Stomach (tissue), 4 donors: ENCODE measurements around the gene SPINT2.
A peak's percentile ranks its signal among the peaks of the same experiment; 100 is the strongest.

ENCODE experiments used
- EP300 ChIP-seq: sonication (generic); formaldehyde crosslinking; IDR thresholded peaks from one replicate; pipeline ENCODE4 v1.6.1; 2017; ENCODE audit warnings: antibody characterized with exemption
- POLR2A ChIP-seq, 4 donors: fragments of 450-650 bp; IDR thresholded peaks; one replicate each; pipeline ENCODE4 v1.6.1; 2016; ENCODE audit warnings: antibody characterized with exemption in 4 of 4, control low read depth in 2 of 4, mild to moderate bottlenecking in 1 of 4, moderate library complexity in 1 of 4
- TF ChIP-seq, protein P1 (sequence below), 7 experiments: fragments of 450-650 bp in 4 of 7; fragments of 200-600 bp in 3 of 7; sonication (generic) in 3 of 7; IDR thresholded peaks; one replicate each; pipeline ENCODE4 v1.5.1; 2016 to 2019; ENCODE audit warnings: antibody characterized with exemption in 7 of 7, control low read depth in 2 of 7, mild to moderate bottlenecking in 1 of 7

DNA sequence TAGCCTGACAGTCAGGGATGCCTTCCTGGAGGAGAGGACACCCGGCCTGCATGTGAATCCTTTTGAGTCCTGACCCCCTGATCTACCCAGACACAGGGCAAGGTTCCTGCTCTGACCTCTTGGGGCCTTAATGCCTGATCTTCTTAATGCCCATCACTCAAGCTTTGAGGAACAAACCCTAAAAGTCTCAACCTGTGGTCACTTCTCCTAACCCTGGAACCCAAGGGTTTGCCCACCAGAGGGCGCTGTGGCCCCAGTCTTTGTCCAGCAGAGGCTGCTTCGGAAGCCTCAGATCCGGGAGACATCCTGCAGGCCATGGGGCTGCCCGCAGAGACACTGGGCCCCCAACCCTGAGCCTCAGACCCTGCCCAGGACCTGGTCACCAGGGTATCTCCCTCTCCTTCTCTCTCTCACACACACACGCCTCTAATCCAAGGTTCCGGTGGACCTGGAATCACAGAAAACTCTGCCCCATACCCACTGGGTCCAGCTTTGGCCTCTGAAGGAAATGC is 30.6 kb upstream of the SPINT2 start:
- no peak for TF ChIP-seq POLR2A (IDR thresholded peaks at IDR 0.05)
- TF ChIP-seq, protein P1, sequence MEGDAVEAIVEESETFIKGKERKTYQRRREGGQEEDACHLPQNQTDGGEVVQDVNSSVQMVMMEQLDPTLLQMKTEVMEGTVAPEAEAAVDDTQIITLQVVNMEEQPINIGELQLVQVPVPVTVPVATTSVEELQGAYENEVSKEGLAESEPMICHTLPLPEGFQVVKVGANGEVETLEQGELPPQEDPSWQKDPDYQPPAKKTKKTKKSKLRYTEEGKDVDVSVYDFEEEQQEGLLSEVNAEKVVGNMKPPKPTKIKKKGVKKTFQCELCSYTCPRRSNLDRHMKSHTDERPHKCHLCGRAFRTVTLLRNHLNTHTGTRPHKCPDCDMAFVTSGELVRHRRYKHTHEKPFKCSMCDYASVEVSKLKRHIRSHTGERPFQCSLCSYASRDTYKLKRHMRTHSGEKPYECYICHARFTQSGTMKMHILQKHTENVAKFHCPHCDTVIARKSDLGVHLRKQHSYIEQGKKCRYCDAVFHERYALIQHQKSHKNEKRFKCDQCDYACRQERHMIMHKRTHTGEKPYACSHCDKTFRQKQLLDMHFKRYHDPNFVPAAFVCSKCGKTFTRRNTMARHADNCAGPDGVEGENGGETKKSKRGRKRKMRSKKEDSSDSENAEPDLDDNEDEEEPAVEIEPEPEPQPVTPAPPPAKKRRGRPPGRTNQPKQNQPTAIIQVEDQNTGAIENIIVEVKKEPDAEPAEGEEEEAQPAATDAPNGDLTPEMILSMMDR (IDR thresholded peaks at IDR 0.05), result peak in 5 of 7 experiments; percentile 45 to 87 (median 73)
- no peak for TF ChIP-seq EP300
